Posterior vena cava (tissue), 2 donors: ENCODE measurements around the gene KRTAP19-5. TPM values are rescaled to one million over a fixed set of nuclear protein-coding genes. Genes with fewer than 3 reads are reported as not detected.
"Not testable (repeated sequence)": the region's sequence is repeated elsewhere in the genome, so short reads cannot be mapped to it uniquely, and the experiment has no call there.

Experiments
- DNase-seq: peaks from one replicate; pipeline ENCODE4 v3.0.0-alpha.2; 2020; ENCODE audit warnings: low spot score
- intact Hi-C, 2 donors: fragments of 100-400 bp; cut with DNase I; formaldehyde crosslinking; loops; one replicate each; pipeline versions ENCODE4 v1.14.1 to v1.14.2; 2022 to 2023
- long read RNA-seq, 2 donors: library from polyadenylated mRNA; unstranded; transcript quantifications; one replicate each; pipeline ENCODE4 v2.0.0, GENCODE V29; 2020 to 2021
- total RNA-seq, 2 donors: library from RNA; stranded (reverse); fragmentation: NEBNext Ultra II Directional; extraction: Animal tissue kit (Norgen Biotek cat#: 25700); gene quantifications; one replicate each; pipeline ENCODE4 v1.2.1, GENCODE V29; 2021
- donor health status: DM: yes; HTN: yes; CAD: no.
- donor health status: DM: yes; HTN: yes; CAD: no.

The KRTAP19-5 gene
- not detected for total RNA-seq
- long read RNA-seq, donor 1: 0 reads
- long read RNA-seq, donor 2: 0 reads

DNA sequence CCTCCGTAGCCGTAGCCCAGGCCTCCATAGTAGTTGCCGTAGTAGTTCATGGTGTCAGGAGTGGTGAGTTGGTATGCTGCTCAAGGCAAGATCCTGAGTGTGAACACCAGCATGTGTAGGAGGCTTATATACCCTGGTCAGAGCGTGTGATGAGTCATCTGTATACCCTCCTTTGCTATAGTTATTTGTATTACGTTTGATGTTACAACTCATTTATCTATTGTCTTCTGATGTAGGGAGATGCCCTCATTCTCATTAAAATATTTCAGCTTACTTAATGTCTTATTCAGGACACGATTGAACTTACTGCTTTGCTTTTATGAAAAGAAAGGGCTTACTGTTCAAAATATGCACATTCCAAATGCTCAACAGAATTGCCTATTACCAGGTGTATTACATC, at the start of gene KRTAP19-5:
Gene KRTAP19-5, minus strand, starts transcription at position 101 of the 400 bp plus-strand sequence. Its CDS starts 51 bp downstream, at position 50.
- DNase-seq: no peak
- intact Hi-C loops: no loop called here

- no peak for DNase-seq
- intact Hi-C loops: no loop called here
Observed at GRCh38 chr21:30541764-30542163, 39.8 kb upstream of the KRTAP19-5 start, which contains the start of gene KRTAP19-6. TSS of gene KRTAP19-6 (minus strand) at chr21:30541864. CDS start at chr21:30541833, 31 bp downstream.

GRCh38 chr21:30518876-30519275, 16.9 kb upstream of the KRTAP19-5 start:
- DNase-seq: no peak
- intact Hi-C loops: no loop called here

DNA sequence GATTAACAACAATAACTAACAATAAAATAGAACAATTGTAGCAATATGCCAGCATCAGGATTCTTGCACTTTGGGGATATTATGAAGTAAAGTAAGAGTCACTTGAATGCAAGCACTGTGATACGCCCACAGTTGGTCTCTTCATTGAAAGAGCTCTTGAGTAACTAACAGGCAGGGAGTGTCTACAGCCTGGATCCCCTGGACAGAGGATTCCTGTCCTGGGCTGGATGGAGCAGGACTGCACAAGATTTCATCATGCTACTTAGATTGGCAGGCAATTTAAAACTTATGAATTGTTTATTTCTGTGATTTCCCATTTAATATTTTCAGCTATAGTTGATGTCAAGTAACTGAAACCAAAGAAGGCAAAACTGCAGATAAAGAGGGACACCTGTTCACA, 13.7 kb upstream of the KRTAP19-5 start:
- intact Hi-C loops: no loop called here

DNA sequence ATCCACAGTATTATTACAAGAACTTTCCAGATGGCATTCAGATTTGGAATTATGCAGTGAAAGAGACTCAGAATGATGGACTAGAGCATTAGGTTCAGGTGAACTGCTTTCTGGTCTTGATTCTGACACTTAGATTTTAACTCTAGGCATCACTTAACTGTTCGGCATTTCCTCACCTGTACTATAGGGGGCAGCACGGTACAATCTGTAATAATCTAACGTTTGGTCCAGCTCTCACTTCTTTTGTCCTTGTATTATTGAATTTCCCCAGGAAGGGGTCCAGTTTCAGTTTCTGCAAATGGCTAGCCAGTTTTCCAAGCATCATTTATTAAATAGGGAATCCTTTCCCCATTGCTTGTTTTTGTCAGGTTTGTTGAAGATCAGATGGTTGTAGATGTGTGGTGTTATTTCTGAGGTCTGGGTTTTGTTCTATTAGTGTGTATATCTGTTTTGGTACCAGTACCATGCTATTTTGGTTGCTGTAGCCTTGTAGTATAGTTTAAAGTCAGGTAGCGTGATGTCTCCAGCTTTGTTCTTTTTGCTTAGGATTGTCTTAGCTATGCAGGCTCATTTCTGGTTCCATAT, 3.8 kb upstream of the KRTAP19-5 start:
- intact Hi-C loops, DNase-seq: not testable (repeated sequence)

More for the DNA sequence above, 13.7 kb upstream of the KRTAP19-5 start:
- no peak for DNase-seq

GRCh38 chr21:30497065-30497464, 4.9 kb downstream of the KRTAP19-5 start, which contains the start of gene KRTAP19-4:
TSS of gene KRTAP19-4 (minus strand) at chr21:30497165. CDS start at chr21:30497110, 55 bp downstream.
- intact Hi-C loops: no loop called here
- DNase-seq: no peak

DNA sequence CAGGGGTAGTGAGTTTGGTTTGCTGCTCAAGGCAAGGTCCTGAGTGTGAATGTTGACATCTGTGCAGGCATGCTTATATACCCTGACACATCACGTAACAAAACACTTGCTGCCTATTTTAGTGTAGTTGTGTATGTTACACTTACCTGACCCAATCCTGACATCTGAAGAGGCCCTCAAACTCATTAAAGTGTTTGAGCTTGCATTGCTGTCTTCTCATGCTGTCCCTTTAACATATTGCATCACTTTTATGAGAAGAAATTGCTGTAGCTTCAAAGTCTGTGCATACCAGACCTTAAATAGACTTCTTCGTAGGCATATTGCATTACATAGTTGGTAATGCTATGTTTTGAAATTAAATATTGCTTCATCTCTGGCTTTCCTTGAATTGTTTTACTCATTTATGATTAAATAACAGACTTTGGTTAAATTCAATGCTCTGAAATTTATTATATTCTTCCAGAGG, 9.9 kb downstream of the KRTAP19-5 start, which contains the start of gene KRTAP19-3:
Gene KRTAP19-3, minus strand, starts transcription at position 51 of the 466 bp plus-strand sequence. CDS start 56 bp downstream, outside the sequence.
- intact Hi-C loops: no loop called here
- DNase-seq: no peak

DNA sequence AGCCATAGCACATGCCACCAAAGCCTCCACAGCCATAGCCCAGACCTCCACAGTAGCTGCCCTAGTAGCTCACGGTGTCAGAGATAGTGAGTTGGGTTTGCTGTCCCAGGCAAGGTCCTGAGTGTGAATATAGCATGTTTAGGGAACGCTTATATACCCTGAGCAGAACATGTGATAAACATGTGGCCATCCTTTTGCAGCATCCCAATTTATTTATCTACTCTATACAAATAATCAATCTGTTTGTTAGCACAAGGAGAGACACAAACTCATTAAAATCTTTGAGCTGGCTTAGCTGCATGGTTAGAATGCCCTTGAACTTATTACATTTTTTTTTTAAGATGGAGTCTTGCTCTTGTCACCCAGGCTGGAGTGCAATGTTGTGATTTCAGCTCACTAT, 14.6 kb downstream of the KRTAP19-5 start, which contains the start of gene KRTAP19-2:
Gene KRTAP19-2, minus strand, starts transcription at position 101 of the 400 bp plus-strand sequence. Its CDS starts 88 bp downstream, at position 13.
- no peak for DNase-seq
- intact Hi-C loops: no loop called here

DNA sequence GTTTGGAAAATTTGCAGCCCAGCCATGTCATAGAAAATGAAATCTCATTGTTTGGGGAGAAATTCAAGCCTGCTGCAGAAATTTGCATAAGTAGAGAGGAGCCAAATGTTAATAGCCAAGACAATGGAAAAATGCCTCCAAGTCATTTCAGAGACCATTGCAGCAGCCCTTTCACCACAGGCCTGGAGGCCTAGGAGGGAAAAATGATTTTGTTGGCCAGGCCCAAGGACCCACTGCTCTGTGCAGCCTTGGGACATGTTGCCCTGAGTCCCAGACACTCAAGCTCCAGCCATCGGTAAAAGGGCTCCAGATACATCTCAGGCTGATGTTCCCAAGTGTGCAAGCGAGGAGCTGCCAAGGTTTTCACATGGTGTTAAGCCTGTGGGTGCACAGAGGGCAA, 15.8 kb downstream of the KRTAP19-5 start:
- intact Hi-C loops: no loop called here
- DNase-seq: no peak

DNA sequence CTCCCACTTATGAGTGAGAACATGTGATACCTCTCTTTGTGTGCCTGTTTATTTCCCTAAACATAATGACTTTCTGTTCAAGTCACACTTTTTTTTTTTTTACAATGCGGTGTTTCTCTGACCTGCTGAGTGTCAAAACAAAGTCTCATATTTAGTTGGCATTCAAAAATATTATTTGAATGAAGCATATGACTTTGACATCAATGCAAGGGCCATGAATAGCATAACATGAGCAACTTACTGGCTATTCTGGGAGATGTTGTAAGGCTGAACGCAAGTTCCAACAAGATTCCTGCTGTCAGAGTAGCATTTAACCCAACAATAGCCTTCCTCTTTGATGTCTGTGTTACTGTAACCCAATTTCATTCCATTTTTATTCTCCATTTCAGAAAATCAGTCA, 19.8 kb downstream of the KRTAP19-5 start:
- intact Hi-C loops: no loop called here
- no peak for DNase-seq

DNA sequence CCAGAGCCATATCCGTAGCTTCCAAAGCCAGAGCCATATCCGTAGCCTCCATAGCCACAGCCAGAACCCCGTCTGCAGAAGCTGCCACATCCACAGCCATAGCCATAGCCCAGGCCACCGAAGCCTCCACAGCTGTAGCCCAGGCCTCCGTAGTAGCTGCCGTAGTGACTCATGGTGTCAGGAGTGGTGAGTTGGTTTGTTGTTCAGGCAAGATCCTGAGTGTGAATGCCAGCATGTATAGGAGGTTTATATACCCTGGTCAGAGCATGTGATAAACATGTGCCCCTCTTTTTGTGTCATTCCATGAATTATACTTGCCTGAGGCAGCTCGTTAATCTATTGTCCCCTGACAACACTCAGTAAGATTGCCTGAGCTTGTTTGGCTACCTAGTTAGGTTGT, 21.8 kb downstream of the KRTAP19-5 start, which contains the start of gene KRTAP19-1:
Gene KRTAP19-1, minus strand, starts transcription at position 223 of the 400 bp plus-strand sequence. Its CDS starts 50 bp downstream, at position 173.
- DNase-seq: no peak
- intact Hi-C loops: no loop called here

DNA sequence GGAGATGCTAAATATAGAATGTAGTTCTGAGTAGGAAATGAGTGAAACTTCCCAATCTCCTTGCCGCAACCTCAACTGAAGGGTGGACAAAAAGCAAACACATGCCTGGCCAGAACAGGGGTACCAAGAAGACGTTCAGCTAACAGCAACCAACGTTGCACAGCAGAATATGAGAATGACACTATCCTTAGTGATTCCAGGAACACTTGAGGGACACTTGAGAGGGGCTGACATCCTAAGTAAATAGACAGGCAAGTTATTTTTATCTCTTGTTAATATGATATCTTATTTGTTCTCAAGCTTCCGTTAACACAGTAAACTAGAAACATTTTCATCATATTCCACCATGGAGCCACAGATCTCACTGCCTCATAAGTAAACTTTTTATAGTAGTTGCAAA, 22.7 kb downstream of the KRTAP19-5 start:
- intact Hi-C loops: no loop called here
- no peak for DNase-seq

GRCh38 chr21:30478004-30478403, 23.9 kb downstream of the KRTAP19-5 start:
- no peak for DNase-seq
- intact Hi-C loops: no loop called here

DNA sequence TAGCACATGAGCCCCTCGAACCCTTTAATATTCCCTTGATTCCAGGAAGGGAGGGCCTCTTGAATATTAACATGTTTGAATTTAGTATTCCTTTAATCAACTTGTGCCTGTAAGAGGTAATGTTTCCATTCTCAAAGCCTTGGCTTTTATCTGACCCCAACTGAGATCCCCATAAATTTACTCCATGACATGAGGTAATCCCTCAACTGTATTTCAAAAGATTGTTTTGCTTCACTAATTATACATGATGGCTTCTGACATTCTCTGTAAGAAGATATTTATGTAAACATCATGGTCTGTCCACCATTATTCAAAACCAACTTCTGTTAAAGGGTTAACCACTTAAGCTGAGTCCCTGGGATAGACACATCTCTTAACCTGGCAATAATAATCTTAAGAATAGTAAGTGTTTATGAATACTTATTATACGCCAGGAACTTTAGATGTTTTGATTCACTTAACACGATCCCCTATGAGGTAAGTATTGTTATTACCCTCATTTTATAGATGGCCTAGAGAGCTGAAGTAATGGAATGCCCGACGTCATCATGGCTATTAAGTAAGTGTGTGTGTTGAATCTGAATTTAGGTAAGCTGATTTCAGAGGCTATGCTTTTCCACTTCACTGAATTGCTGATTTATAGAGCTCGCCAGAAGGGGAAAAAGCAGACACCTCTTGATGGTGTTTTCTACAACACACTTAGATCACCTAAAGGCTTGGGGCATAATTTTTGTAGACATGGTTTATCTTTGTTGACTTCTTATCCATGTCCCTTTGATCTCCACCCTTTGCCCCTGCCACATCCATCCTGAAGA, 32.8 kb downstream of the KRTAP19-5 start:
- intact Hi-C loops: no loop called here
- DNase-seq: no peak

- intact Hi-C loops: no loop called here
- DNase-seq: no peak
Observed at GRCh38 chr21:30463713-30464112, 38.2 kb downstream of the KRTAP19-5 start.

Other genes starting within 250 kb of the KRTAP19-5 start
- gene KRTAP24-1, start 219.2 kb downstream of the KRTAP19-5 start, total RNA-seq: not detected
- gene KRTAP25-1, start 212.6 kb downstream of the KRTAP19-5 start, total RNA-seq: not detected
- not detected for gene KRTAP26-1, start 181.8 kb downstream of the KRTAP19-5 start, total RNA-seq
- not detected for gene KRTAP27-1, start 164.4 kb downstream of the KRTAP19-5 start, total RNA-seq
- gene KRTAP23-1, start 153.5 kb downstream of the KRTAP19-5 start, total RNA-seq: not detected
- not detected for gene KRTAP13-2, start 129.9 kb downstream of the KRTAP19-5 start, total RNA-seq
- gene KRTAP13-1, start 106.1 kb downstream of the KRTAP19-5 start, total RNA-seq: not detected
- not detected for gene KRTAP13-3, start 76.2 kb downstream of the KRTAP19-5 start, total RNA-seq
- gene KRTAP13-4, start 71.9 kb downstream of the KRTAP19-5 start, total RNA-seq: not detected
- not detected for gene KRTAP15-1, start 61.9 kb downstream of the KRTAP19-5 start, total RNA-seq
- gene KRTAP19-1, start 21.8 kb downstream of the KRTAP19-5 start, total RNA-seq: not detected
- gene KRTAP19-2, start 14.7 kb downstream of the KRTAP19-5 start, total RNA-seq: not detected
- gene KRTAP19-3, start 10.1 kb downstream of the KRTAP19-5 start, total RNA-seq: not detected
- not detected for gene KRTAP19-4, start 5.0 kb downstream of the KRTAP19-5 start, total RNA-seq
- gene KRTAP19-6, start 39.7 kb upstream of the KRTAP19-5 start, total RNA-seq: not detected
- gene KRTAP19-7, start 59.2 kb upstream of the KRTAP19-5 start, total RNA-seq: not detected
- not detected for gene KRTAP22-2, start 88.3 kb upstream of the KRTAP19-5 start, total RNA-seq
- not detected for gene KRTAP6-3, start 90.3 kb upstream of the KRTAP19-5 start, total RNA-seq
- not detected for gene KRTAP6-2, start 96.8 kb upstream of the KRTAP19-5 start, total RNA-seq
- not detected for gene KRTAP22-1, start 98.9 kb upstream of the KRTAP19-5 start, total RNA-seq
- not detected for gene KRTAP6-1, start 111.8 kb upstream of the KRTAP19-5 start, total RNA-seq
- gene KRTAP20-1, start 114.3 kb upstream of the KRTAP19-5 start, total RNA-seq: not detected
- gene KRTAP20-4, start 118.5 kb upstream of the KRTAP19-5 start, total RNA-seq: not detected
- not detected for gene KRTAP20-2, start 133.1 kb upstream of the KRTAP19-5 start, total RNA-seq
- gene KRTAP20-3, start 140.7 kb upstream of the KRTAP19-5 start, total RNA-seq: not detected
- gene KRTAP21-3, start 216.6 kb upstream of the KRTAP19-5 start, total RNA-seq: not detected
- not detected for gene KRTAP21-2, start 245.1 kb upstream of the KRTAP19-5 start, total RNA-seq